Measurements from ENCODE around the gene NFE2L3.

NFE2L3 gene

DNA sequence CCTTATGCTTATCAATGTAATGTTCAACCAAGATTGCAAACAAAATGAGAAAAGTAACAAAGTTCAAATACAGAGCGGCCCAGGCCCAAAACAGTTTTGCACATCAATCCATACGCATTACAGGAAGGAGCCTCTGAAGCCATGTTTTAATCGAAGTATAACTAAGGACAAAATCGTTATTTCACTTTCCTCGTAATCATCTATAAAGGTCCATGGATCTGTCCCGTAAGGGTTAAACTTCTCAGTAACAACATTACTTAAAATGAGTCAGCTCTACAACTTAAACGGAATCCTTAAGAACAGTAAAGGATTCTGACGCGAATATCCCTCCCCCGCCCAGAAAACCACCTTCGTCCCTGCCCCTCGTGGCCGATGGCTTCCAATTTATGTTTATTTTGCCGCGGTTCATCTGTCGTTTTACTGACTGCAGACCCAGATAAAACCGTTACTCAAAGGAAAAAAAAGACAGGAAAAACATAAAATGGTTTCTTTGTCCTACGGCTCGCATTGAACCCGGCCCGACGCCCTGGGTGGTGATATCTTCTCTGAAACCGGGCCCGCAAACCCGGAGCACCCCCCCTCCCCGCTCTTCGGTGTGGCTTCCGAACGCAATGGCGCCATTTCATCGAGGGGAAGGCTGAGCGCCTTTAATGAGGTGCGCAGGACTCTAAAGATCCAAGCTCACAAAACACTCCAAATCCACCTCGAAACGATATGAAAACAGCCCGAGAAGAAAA, 47.5 kb downstream of the NFE2L3 start:
- no peak for DNase-seq (ENCODE audit: low read depth, low spot score)

DNA sequence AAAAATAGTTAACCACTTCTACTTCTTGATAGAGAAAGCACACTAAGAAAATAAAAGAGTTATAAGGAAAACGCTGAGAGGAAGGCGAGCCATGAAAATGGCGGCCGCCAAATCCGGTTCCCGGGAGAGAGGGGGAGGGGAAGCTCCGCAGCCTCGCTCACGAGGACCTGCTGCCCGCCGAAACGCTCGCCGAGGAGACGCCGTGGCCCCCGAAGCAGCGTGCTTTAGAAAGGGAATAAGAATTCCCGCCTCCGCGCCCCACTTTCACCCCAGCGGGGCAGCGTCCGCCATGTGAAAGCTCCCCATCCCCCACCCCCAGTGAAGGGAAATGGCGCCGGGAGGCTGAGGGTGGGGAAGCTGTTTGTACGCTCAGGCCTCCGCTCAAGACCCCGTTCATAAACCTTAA, 48.0 kb downstream of the NFE2L3 start:
- peak; percentile 80 for DNase-seq (ENCODE audit: low read depth, low spot score)

DNA sequence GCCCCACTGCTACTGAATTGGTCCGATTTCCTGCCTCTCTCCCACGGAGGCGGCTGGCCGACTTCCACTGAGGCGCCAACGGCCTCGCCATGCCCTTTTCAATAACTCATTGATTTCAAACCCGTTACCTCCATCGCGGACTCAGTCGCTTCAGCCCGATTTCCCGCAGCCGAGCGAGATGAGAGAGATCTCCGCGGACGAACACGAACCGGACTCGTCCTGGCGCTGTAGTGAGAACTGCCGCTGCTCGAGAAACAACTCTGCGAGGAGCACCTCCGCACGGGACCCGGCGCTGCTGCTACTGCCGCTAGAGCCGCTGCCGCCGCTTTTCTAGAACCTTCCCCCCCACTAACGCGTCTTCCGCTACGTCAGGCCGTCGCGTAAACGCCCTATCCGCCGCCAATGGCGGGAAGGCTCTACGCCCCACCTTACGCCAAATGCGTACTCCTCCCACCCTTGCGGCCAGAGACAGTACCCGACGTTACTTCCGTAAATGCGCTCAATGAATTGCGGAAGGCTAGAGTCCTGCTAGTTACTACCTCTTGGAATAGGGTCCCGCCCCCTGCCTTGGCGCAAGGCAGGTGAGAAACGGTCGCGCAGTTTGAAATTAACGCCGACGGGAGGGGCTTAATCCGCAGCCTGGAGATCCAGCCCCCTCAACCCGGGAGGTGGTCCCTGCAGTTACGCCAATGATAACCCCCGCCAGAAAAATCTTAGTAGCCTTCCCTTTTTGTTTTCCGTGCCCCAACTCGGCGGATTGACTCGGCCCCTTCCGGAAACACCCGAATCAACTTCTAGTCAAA, 48.6 kb downstream of the NFE2L3 start, which contains the start of gene HNRNPA2B1:
TSS of gene HNRNPA2B1 (minus strand) at position 303 of the 803 bp plus-strand sequence. CDS start at position 134, 169 bp downstream.
- peak; percentile 100 for DNase-seq (ENCODE audit: low read depth, low spot score)

DNA sequence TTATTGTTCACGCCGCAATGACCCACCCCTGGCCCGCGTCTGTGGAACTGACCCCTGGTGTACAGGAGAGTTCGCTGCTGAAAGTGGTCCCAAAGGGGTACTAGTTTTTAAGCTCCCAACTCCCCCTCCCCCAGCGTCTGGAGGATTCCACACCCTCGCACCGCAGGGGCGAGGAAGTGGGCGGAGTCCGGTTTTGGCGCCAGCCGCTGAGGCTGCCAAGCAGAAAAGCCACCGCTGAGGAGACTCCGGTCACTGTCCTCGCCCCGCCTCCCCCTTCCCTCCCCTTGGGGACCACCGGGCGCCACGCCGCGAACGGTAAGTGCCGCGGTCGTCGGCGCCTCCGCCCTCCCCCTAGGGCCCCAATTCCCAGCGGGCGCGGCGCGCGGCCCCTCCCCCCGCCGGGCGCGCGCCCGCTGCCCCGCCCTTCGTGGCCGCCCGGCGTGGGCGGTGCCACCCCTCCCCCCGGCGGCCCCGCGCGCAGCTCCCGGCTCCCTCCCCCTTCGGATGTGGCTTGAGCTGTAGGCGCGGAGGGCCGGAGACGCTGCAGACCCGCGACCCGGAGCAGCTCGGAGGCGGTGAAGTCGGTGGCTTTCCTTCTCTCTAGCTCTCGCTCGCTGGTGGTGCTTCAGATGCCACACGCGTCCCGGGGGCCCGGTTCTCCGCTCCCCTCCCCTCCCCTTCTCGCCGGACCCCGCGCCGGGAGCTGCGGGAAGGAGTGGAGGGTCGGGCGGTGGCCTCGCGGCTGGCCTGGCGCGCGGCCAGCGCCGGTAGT, 49.4 kb downstream of the NFE2L3 start, which contains the start of gene CBX3:
TSS of gene CBX3 (plus strand) at position 499 of the 772 bp plus-strand sequence. CDS start 1,254 bp downstream, outside the sequence.
- peak; percentile 97 for DNase-seq (ENCODE audit: low read depth, low spot score)

DNA sequence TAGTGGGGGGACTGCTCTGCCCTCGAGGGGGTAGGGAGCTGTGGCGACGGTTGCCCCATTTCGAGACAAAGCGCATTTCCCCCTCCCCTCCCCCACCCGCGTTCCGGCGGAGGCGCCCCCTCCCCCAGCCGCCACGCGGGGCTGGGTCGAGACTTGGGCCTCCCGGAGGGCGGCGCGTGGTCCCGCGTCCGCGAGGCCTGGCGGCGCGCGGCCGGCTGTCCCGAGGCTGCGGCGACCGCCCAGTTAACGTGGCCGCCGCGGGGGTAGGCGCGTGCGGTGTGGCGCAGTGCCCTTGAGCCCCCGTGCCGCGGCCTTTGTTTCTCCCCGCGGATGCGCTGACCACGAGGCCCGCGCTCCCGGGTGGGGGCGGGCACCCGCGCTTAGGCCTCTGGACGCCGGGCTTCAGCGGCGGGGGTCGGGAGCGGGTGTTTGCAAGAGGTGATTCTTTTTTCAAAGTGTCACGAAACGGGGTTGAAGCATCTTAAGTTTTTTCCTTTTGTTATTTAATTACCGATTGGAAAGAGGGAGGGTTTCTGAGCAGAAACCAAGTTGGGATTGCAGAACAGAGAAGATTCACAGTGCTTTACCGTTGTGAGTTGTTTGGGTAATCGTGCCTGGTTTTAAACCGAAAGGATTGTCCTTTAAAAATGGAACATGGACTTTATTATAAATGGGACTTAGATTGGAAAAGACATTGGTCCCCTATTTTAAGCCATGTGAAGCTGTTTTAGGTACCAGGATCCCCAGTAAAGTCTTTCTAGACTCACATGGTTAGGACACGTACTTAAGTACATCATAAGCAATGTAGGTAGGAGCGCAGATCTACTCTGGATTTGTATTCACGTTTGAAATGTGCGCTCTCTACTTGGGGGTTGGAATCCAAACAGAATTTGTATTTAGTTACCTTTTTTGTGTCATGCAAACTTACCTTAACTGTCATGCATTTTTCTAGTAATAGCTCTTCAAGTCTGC, 50.3 kb downstream of the NFE2L3 start:
- DNase-seq (ENCODE audit: low read depth, low spot score), result no peak

DNA sequence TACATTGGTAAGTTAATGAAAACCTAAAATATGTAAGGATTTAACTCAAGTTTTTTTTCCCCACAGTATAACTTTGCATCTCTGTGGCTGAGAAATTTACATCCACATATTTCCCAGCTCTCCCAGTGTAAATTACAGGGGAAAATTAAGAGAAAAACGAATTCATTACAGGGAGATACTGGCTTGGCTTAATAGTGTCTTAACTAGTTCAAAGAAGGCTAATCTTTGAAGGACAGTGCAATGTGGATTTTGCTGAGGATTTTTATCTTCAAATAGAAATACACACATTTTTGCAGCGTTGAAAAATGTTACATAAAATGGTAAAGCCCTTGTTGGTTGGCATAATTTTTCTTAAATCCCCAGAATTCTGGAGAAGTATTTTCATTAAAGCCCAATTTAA, 51.0 kb downstream of the NFE2L3 start:
- DNase-seq (ENCODE audit: low read depth, low spot score), result no peak

DNA sequence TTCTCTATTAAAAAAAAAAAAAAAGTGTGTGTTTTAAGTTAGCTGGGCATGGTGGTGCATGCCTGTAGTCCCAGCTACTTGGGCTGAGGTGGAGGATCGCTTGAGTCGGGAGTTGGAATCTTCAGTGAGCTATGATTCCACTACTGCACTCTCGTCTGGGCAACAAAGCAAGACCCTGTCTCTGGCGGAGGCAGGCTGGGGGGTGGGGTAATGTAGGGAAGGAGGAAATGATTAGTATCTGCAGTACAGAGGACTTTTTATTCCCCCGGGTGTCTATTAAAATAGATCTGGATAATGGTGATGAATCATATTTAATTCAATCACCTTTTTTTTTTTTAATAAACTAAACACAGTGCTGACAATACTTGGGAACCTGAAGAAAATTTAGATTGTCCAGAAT, 56.0 kb downstream of the NFE2L3 start:
- DNase-seq (ENCODE audit: low read depth, low spot score), result no peak

DNA sequence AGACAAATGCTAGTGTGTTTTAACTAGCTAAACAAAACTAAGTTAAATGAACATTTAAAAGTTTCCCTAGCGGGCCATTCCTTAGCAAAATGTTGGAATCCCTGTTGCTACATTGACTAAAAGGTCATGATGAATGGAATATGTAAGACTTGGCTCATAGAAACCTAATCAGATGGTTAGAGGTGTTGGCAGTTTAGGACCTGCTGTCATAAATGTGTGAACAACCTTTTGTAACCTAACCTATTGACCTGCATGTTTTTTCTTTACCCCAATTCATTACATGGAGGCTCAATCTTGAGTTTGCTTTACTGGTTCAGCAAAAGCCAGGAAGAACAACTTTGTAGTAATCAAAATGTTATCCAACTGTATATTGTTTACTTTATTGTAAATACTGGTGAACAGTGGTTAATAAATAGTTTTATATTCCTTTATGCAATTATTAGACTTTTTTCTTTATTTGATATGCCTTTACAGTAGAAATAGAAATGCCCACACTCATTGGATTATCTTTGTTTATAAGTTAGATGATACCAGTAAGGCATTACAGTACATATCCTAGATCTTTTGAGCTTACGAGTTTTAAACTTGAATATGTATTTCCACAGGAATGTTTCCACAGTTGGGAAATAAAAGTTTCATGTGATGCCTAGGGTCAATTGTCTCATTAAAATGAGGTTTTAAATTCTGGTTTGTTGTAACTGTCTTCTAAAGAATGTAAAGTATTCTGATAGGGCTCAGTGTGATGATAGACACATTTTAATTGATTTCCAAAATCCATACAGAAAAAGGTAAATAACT, 61.1 kb downstream of the NFE2L3 start:
- no peak for DNase-seq (ENCODE audit: low read depth, low spot score)

DNA sequence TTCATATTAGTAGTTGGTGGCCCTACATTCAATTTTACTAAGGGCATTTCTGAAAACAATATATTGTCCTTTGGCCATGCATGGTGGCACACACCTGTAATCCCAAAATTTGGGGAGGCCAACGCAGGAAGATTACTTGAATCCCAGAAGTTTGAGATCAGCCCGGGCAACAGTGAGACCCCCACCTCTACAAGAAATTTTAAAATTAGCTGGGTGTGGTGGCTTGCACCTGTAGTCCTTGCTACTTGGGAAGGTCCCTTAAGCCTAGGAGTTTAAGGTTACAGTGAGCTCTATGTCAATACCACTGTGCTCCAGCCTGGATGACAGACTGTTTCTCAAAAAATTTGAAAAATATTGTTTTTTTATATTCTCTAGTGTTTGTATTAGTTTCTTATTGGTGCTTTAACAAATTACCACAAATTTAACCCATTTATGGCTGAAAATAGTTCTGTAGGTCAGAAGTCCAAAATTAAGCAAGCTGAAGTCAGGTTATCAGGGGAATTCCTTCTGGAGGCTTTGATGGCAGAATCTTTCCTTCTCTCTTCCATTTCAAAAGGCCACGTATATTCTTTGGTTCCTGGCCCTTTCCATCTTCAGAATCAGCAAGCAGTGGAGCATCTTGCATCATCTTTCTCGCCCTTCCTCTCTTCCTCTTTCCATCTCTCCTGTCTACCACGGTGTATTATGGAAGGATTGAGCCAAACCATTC, 62.0 kb downstream of the NFE2L3 start:
- DNase-seq (ENCODE audit: low read depth, low spot score), result no peak

DNA sequence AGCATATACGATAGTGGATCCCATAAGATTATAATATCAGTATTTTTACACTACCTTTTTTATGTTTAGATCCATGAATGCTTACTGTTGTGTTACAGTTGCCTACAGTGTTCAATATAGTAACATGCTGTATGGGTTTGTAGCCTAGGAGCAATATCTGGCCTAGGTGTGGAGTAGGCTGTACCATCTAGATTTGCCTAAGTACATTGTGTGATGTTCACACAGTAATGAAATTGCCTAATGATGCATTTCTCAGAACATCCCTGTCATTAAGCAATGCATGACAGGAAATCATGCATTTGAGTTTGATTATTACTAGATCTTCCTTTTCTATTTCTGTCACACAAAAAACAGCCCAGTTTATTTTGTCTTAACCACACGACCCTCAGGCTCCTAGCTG, 64.1 kb downstream of the NFE2L3 start:
- DNase-seq (ENCODE audit: low read depth, low spot score), result no peak

DNA sequence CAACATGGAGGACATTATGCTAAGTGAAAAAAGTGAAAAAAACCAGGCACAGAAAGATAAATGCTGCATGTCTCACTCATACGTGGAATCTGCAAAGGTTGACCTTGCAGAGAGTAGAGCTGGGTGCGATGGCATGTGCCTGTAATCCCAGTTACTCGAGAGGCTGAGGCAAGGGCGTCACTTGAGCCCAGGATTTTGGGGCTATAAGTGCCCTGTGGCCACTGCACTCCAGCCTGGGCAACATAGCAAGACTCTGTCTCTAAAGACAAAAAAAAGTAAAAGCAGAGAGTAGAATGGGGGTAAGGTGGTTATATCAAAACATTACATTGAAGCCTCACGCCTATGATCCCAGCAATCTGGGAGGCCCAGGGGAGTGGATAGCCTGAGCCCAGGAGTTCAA, 72.4 kb downstream of the NFE2L3 start:
- no peak for DNase-seq (ENCODE audit: low read depth, low spot score)

DNA sequence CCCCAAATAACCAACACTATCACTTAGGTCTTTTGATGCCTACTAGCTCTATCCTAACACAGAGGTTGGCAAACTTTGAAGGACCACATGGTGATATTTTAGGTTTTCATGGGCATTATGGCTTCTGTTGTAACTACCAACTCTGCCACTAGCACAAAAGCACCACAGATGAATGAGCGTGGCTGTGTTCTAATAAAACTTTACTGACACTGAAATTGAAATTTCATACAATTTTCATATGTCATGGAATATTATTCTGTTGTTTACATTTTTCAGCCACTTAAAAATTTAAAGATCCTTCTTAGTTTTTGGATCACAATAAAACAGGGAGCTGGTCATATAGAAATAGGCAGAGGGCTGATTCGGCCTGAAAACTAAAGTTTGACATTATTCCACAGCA, 76.0 kb downstream of the NFE2L3 start:
- DNase-seq (ENCODE audit: low read depth, low spot score), result no peak

DNA sequence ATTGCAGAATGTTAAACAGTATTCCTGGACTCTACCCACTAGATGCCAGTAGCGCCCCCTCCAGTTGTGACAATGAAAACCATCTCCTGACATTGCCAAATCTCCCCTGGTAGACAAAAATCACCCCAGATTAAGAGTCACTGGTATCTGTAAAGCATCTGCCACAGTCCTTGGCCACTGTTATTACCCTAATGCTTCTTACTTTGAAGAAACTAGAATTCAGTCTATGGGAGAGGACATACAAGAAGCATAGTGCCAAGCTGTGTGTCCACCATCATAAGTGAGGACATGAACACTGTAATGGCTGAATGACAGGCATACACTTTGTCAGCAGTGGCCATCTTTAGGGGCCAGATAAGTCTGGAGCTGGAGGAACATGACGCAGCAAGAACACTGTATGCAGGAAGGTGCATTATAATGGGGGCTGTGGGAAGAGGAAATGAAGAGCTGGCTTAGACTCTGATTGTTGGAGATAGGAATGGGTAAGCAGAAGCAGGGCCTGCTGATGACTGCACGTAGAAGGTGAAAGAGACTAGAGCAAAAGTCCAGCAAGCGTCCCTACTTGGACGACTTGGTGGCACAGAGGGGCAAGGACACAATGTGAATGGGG, 82.0 kb downstream of the NFE2L3 start:
- DNase-seq (ENCODE audit: low read depth, low spot score), result no peak

All from ELF-1 (cell line).